Measurements from ENCODE around the gene RASGEF1B. TPM values are rescaled to one million over a fixed set of nuclear protein-coding genes. Genes with fewer than 3 reads are reported as not detected.

The RASGEF1B gene
- total RNA-seq, 1 donor from 2014 or later = 13.5 TPM

DNA sequence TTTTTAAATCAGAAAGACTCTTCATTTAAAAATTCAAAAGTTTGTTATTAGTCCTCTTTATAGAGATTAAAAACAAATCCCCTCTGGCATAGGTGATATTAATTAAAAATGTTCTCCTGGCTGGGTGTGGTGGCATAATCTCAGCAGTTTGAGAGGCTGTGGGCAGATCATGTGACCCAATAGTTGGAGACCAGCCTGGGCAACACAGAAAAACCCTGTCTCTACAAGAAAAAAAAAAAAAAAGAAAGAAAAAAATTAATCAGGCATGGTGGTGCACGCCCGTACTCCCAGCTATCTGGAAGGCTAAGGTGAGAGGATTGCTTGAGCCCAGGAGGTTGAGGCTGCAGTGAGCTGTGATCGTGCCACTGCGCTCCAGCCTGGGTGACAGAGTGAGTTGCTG is 38.9 kb downstream of the RASGEF1B start:
- intact Hi-C loops (cut with DNase I) = no loop called here
- Histone ChIP-seq H3K27ac (no peak overlapping the region), H3K36me3 (peaks cover 0 to 10% of the 10 kb centered on the region in 2 donors), H3K9me3 (no peaks in the 10 kb centered on the region), H3K4me3 (no peak overlapping the region), H3K27me3 (no peaks in the 10 kb centered on the region), H3K4me1 (no peaks in the 10 kb centered on the region)
- no peak for DNase-seq (ENCODE audit: extremely low spot score in 2 of 2)
- TF ChIP-seq POLR2AphosphoS5 (IDR thresholded peaks at IDR 0.05; ENCODE audit: insufficient read depth in 1 of 2, low read depth in 1 of 2) (no peak), POLR2A (IDR thresholded peaks at IDR 0.05) (no peak)
- TF ChIP-seq, protein P1, sequence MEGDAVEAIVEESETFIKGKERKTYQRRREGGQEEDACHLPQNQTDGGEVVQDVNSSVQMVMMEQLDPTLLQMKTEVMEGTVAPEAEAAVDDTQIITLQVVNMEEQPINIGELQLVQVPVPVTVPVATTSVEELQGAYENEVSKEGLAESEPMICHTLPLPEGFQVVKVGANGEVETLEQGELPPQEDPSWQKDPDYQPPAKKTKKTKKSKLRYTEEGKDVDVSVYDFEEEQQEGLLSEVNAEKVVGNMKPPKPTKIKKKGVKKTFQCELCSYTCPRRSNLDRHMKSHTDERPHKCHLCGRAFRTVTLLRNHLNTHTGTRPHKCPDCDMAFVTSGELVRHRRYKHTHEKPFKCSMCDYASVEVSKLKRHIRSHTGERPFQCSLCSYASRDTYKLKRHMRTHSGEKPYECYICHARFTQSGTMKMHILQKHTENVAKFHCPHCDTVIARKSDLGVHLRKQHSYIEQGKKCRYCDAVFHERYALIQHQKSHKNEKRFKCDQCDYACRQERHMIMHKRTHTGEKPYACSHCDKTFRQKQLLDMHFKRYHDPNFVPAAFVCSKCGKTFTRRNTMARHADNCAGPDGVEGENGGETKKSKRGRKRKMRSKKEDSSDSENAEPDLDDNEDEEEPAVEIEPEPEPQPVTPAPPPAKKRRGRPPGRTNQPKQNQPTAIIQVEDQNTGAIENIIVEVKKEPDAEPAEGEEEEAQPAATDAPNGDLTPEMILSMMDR (IDR thresholded peaks at IDR 0.05) = no peak

DNA sequence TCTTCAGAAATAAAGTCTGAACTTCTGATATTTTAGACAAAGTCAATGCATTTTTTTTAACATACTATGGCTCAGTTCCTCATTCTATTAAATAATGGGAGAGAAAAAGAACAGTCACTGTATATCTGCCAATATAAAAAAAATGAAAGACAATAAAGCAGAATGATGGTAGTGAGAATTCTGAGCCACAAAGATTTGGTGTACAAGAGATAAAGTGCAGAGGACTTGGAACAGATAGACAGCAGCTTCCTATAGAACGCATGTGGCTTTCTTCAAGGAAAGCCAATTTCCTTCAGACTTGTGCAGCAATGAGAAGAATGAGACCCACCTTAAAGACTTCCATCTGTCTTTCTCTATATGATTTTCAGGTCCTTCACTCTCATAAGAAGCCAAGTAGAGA is 39.7 kb downstream of the RASGEF1B start:
- TF ChIP-seq, protein P1 (IDR thresholded peaks at IDR 0.05) = no peak
- TF ChIP-seq POLR2AphosphoS5 (IDR thresholded peaks at IDR 0.05; ENCODE audit: insufficient read depth in 1 of 2, low read depth in 1 of 2) = no peak
- Histone ChIP-seq H3K4me1 (no peaks in the 10 kb centered on the region), H3K27ac (no peak overlapping the region), H3K4me3 (no peak overlapping the region), H3K27me3 (no peaks in the 10 kb centered on the region), H3K36me3 (peaks cover 0 to 10% of the 10 kb centered on the region in 2 donors), H3K9me3 (no peaks in the 10 kb centered on the region)
- intact Hi-C loops (cut with DNase I) = no loop called here
- DNase-seq (ENCODE audit: extremely low spot score in 2 of 2) = no peak

DNA sequence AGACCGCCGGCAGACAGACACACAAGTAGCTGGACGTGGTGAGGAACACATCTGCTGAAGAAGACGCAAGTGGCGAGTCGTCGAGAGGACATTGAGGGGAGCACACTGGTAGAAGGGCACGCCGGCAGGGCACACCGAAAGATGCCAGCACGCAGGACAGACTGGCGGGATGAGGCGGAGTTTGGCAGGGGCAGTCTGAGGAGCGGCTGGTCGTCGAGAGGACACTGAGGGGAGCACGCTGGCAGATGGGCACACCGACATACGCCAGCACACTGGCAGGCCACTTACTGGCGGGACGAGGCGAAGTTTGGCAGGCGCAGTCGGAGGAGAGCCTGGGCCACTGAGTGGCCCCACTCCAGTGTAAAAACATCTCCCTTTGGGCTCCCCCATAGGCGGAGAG is 42.1 kb downstream of the RASGEF1B start:
- TF ChIP-seq POLR2AphosphoS5 (IDR thresholded peaks at IDR 0.05; ENCODE audit: insufficient read depth in 1 of 2, low read depth in 1 of 2) = no peak
- TF ChIP-seq, protein P1 (IDR thresholded peaks at IDR 0.05) = no peak
- no peak for TF ChIP-seq POLR2A (IDR thresholded peaks at IDR 0.05)
- peaks cover 0 to 10% of the 10 kb centered on the region in 2 donors for H3K36me3 ChIP-seq
- no peaks in the 10 kb centered on the region for H3K9me3 ChIP-seq
- H3K27ac ChIP-seq = no peak overlapping the region
- H3K27me3 ChIP-seq = no peaks in the 10 kb centered on the region
- no peak for DNase-seq (ENCODE audit: extremely low spot score in 2 of 2)
- no peaks in the 10 kb centered on the region for H3K4me1 ChIP-seq
- intact Hi-C loops (cut with DNase I) = no loop called here
- no peak overlapping the region for H3K4me3 ChIP-seq

DNA sequence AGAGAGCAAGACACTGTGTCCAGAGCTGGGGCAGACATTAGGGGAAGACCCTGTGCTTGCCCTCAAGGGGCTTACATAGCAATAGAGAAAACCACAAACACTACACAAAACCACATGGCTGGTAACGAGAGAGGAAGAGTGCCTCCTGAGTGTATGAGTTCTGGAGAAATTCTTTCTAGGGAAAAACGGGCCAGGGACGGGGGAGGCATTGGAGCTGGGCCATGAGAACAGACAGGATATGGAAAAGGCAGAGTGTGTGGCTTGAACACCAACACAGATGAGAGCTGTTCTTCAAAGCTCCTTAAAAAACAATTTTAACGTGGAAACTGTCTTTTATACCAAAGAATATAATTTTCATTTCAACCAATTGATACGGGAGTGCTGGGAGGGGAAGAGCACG is 42.7 kb downstream of the RASGEF1B start:
- TF ChIP-seq POLR2AphosphoS5 (IDR thresholded peaks at IDR 0.05; ENCODE audit: insufficient read depth in 1 of 2, low read depth in 1 of 2) (no peak), POLR2A (IDR thresholded peaks at IDR 0.05) (no peak)
- TF ChIP-seq, protein P1 (IDR thresholded peaks at IDR 0.05) = no peak
- H3K36me3 ChIP-seq = peaks cover 0 to 5% of the 10 kb centered on the region in 2 donors
- DNase-seq (ENCODE audit: extremely low spot score in 2 of 2) = no peak
- no peaks in the 10 kb centered on the region for H3K27me3 ChIP-seq
- H3K9me3 ChIP-seq = no peaks in the 10 kb centered on the region
- H3K27ac ChIP-seq = no peak overlapping the region
- no peak overlapping the region for H3K4me3 ChIP-seq
- intact Hi-C loops (cut with DNase I) = no loop called here
- H3K4me1 ChIP-seq = no peaks in the 10 kb centered on the region

DNA sequence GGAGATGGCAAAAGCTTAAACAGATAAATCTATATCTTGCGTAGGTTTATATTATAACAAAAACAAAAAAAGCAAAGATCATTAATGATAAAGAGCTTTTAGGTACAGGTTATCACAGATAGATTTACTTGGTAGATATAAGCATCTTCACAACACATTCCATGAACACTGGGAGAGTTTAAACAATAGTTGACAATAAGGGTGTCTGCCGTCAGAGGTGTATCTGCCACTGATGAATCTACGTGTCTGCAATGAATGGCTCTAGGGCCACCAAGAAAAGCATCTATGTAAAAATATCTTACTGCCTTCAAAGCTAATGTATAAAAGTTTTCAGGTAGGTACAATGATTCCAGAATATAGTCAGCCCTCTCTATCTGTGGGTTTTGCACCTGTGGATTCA is 43.7 kb downstream of the RASGEF1B start:
- H3K4me1 ChIP-seq = no peaks in the 10 kb centered on the region
- H3K27ac ChIP-seq = no peak overlapping the region
- H3K4me3 ChIP-seq = no peak overlapping the region
- intact Hi-C loops (cut with DNase I) = no loop called here
- H3K9me3 ChIP-seq = no peaks in the 10 kb centered on the region
- H3K36me3 ChIP-seq = peaks cover 0 to 4% of the 10 kb centered on the region in 2 donors
- H3K27me3 ChIP-seq = no peaks in the 10 kb centered on the region
- no peak for DNase-seq (ENCODE audit: extremely low spot score in 2 of 2)
- TF ChIP-seq, protein P1 (IDR thresholded peaks at IDR 0.05) = no peak
- no peak for TF ChIP-seq POLR2A (IDR thresholded peaks at IDR 0.05)
- TF ChIP-seq POLR2AphosphoS5 (IDR thresholded peaks at IDR 0.05; ENCODE audit: insufficient read depth in 1 of 2, low read depth in 1 of 2) = no peak

Measured in vagina (tissue), 2 donors.